GM18520 (cell line): ENCODE results near the gene CDHR2.
A peak's percentile ranks its signal among the peaks of the same experiment; 100 is the strongest.

ENCODE experiments used
- ATAC-seq: cut with Tn5 transposase; IDR thresholded peaks from one replicate; pipeline ENCODE4 v1.9.1; 2021; ENCODE audit not compliant: unreplicated experiment

The CDHR2 gene

DNA sequence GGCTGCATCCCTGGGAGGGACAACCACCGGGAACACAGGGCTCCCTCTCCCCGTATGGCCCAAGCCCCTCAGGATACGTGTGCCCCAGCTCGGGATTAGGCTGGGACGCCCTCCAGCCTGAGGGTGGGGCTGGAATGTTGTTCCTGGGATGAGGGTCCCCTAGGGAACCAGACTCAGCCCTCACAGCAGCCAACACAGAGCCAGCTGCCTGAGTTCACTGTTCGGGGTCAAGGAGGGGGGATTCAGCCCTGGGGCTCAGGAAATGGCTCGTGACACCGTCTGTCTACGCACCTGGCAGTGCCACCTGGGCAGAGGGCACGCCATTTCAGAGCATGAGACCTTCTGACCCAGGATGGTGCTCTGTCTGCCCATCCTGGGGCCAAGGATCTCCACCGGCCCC lies 20.8 kb upstream of the CDHR2 start:
- ATAC-seq = no peak

DNA sequence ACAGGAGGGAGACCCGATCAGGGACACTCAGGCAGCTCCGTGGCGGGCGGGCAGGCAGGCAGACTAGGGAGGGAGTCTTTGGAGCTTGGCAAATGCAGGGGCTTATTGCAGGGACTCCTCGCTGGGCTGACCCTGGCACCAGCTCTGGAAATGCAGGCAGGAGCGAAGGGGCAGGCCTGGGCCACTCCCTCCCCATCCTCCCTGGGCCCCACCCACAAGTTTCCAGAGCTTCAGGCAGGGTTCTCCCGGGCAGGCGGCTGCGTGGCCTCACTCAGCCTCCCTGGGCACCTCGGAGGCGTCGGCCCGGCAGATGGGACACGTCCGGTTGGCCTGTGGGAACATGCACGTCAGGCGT lies 20.4 kb upstream of the CDHR2 start:
- no peak for ATAC-seq

DNA sequence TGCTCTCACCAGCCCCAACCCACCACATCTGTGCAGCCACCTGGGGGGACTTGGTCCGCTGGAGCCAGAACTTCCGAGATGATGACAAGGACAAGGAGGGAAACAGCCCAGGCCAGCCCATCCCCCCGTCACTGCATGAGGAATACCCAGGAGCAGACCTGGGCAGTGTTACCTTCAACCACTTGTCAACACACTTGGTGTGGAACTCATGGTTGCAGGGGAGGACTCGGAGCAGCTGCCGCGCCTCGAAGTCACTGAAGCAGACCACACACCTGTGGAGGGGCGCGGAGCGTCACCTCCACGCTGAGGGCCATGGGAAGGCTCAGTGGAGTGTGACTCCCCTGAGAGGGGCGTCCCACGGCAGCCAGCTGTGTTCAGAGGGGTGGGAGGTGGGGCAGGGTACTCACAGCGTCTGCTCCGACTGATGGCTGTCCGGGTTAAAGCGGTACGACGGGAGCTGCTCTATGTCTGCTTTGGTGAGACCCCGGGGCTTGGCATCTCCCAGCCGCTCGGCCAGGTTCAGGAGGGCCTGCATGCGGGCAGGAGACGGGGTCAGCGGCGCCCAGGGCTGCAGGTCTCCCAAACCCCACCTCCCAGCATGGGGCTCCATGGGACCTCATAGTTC lies 19.9 kb upstream of the CDHR2 start:
- ATAC-seq = no peak

DNA sequence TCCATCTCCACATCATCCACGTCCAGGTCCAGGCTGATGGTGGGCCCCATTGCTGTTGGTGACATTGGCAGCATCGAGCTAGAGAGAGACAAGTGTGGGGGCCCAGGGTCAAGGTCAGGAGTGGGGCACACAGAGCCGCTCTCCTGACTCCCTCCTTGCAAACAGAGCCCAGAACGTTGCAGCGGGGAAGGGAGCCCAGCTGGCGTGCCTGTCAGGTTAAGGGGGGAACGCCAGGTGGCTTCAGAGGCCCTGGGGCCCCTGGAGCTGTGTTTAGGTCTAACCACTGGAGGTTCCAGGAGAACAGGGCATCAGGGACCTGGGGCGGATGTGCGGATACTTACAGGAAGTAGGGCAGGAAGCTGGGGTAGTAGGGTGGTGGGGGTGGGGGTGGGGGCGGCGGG lies 19.4 kb upstream of the CDHR2 start:
- no peak for ATAC-seq

DNA sequence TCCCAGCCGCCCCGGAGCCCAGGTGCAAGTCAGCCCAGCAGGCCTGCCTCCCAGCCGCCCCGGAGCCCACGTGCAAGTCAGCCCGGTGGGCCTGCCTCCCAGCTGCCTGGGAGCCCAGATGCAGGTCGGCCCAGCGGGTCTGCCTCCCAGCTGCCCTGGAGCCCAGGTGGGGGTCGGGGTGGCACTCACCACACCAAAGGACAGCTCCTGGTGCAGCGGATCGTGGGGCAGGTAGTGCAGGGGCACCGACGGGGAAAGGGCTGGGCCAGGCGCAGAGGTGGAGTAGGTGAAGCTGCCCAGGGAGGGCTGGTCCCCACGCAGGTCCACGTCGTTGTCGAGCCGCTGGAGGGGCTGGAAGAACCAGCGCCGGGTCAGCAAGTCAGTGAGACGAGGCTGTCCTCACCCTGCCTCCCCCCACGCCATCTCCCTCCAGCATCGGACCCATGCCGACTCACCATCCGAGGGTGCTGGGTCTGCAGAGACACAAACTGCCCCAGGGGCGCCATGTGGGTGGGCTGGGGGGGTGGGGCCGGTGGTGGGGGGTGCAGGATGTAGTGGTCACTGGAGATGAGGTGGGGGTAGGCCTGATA lies 18.7 kb upstream of the CDHR2 start:
- ATAC-seq = no peak

DNA sequence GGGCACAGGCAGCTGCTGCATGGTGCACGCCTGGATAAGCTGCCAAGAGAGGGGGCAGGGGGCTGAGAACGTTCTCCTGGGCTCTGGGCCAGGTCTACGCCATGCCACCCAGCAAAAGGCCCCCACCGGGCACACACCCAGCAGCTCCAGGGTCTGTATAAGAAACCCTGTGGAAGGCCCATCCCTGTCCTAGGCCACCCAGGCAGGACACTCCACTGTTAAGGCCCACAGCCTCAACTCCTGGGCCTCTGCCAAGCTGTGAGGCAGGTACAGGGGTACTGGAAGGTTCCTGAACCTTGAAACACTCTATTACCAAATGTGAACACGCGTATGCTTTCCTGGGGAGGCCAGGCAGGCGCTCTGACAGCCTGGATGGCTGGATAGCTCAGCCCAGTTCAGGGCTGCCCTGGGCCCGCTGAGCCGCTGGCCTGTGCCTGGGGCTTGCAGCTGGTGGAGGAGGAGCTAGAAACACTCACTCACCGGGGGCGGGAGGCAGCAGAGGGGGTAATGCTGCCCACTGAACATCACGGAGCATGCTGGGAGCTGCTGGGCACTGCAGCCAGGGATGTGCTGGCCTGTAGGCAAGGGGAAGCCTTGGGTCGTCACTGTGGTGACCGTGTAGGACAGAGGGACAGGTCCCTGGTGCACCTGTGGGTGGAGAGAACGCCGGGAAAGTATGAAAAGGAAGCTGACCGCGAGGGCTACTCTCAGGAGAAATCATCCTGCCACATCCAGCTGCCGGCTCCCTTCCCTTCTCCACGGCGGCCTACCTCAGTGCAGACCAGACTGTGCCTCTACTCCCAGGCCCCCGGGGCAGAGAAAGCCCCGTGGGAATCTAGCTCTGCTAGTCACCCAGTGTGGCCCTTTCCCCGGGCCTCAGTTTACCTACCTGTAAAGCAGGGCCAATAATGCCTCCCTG lies 17.9 kb upstream of the CDHR2 start:
- ATAC-seq = no peak

DNA sequence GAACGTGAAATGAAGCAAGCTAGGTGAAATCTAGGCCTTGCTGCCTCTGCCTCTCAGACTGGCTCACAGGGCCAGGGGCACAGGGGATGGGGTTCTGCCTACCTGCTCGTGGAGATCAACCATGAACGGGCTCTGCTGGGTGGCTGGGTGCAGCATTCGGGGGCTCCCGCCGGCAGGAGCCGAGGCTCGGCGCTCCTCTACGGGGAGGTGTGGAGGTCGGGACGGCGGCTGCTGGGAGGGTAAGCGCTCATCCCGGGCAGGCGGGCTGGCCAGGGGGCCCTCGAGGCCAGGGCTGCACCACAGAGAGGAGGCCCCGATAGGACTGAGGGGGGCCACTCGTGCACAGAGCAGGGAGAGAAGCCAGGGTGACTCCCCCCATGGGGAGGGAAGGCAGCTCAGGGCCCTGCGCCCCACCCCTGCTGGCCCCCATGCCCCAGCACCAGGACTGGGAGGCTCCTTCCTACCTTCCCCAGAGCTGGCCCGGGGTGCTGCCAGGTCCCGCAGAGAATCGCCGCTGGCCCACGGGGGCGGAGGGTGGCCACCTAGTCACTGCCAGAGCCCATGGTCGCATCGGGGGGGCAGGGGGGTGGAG lies 17.1 kb upstream of the CDHR2 start:
- no peak for ATAC-seq

DNA sequence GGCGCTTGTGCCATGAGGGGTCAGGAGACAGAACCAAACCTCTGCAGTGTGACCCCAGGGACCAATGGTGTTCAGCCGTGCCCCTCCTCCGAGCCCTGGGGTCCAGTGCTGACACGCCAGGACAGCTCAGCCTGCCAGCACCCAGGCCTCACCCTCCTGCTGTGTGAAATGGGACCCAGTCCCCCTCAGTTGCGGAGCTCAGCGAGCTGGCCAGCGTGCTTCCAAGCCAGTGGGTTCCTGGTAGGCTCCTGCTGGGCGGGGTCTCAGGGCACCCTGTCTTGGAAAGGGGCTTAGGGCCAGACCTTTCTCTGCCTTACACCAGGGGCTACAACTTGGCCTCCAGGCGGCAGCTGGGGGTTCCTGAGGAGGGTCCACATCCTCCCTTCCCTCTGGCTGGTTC lies 16.3 kb upstream of the CDHR2 start:
- ATAC-seq = no peak

DNA sequence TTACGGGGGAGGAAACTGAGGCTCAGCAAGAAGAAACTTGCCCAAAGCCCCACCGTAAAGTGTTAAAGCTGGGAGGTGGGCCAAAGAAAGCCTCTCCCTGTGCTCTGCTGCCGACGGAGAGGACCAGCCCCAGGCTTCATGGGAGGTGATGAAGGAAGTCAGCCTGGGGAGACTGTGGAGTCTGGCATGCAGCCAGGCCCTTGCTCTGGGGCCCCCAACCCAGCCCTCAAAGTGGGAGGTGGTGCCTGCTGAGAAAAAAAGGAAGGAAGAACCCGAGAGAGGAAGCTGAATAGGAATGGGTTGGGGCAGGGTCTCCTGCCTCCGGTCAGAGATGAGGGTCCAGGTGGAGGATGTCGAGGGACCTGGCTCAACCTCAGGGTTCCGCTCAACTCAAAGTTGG lies 15.8 kb upstream of the CDHR2 start:
- ATAC-seq = no peak

DNA sequence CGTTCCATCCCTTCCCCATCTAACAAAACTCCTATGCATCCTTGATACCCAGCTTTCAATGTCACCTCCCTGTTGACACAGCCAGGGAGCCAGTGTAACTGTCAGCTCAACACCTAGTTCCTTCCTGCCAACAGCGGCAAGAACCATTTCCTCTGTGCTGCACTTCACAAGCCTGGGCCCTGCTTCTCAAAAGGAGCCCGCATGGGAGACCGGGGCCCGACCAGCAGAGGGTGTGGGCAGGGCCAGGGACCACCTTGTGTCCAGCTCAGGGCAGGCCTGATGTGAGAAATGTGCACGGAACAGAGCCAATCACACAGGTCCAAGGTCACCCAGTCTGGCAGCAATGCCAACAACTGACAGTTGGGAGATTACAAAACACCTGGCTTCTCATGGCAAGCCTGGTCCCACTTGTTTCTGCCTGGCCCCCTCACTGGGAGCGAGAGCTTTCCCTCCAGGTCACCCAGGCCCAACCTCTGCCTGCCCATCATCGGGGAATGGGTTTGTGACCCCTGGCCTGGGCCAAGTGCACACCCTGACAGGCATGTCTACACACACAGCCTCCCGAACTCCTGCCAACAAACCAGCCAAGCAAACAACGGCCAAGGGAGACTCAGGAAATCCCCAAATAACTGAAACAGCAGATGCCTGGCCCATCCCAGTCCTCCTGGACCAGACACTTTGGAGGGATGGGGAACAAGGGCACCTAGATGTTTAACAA lies 15.1 kb upstream of the CDHR2 start:
- ATAC-seq = no peak

DNA sequence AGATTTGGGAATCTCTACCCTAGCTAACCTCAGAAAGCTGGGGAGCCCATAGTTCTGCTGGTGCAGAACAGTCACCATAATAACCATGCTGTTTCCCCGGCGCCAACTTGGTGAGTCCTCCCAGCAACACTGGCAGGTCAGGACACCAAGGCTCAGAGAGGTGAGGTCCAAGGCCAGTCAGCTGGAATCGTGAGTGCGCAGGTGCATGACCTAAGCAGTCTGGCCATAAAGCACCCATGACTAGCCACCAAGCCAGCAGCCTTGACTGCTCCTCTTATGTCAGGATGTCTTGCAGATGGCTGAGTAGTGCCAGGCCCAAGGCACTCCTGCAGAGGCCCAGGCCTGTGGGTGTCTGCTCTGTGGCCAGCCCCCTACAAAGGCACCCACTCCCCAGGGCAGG lies 14.5 kb upstream of the CDHR2 start:
- ATAC-seq = no peak

DNA sequence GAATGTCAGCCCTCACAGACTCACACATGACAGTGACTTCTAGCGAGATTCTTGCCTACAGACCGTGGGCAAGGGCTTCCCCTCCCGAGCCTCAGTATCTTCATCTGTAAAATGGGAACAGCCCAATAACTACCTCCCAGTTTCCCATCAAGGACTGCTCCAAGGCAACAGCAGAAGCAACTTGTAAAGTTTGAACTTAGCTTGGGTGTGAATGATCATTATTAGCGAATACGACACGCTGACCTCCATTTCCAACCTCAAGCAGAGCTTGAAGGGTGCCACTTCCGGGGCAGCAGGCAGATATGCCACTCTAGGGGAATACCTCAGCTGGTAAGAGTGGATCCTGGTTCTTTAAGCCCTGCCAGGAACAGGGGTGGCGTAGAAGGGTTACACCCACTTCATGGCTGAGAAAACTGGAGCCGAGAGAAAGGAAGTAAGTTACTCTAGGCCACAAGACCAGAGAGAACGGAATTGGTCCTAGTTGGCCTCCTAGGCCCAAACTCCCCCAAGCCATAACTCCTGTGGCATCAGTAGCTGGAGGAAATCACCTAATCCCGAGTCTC lies 14.0 kb upstream of the CDHR2 start:
- no peak for ATAC-seq

DNA sequence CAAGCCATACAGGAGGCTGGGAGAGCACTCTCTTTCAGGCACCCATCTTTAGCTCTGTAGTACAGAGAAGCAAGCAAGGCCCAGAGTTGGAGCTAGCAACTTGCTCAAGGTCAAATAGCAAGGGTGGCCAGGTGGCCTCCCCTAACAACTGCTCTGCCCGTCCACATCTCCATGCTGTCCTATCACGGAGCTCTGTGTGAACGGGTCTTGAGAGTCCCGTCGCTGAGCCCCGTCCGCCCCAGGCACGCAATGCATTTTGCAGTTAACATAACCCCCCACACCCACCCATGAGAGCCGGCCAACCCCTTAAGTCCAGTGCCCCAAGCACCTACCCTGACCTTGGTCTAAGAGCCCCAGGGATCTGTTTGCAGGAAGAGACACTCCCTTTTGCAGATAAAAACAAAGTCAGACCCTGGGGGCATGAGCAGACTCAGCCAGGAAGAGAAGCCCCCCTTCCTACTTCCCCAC lies 13.4 kb upstream of the CDHR2 start:
- no peak for ATAC-seq

DNA sequence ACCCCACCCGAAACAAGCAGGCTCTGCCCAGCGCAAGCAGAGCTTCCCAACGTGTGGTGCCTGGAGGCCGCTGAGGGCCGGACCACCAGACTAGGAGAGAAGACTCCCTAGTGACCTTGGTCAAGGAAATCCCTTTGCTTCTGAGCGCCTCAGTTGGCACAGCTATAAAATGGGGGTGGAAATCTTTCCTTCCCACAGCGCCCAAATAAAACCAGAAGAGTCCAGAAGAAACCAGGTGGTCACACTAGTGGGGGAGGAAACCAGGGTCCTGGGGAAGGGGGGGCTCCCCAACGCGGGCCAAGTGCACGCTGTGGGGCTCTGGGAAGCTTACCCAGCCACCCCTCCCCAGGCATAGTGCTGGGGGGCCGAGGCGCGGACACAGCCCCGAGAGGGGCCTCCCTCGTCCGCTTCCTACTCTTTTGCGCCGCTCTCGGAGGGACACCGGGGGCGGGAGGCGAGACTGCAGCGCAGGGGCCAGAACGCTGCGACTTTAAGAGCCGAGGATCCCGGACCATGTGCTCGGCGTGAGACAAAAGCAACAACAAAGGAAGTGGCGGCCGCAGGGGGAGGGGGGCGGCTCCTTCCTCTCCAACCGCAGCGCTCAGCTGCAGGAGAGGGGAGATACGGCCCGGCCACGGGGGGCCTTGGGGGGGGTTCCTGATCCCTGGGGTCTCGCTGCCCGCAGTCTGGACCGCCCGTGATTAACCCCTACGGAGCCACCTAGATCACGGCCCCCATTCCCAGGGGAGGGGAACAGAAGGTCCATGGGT lies 12.8 kb upstream of the CDHR2 start:
- no peak for ATAC-seq

DNA sequence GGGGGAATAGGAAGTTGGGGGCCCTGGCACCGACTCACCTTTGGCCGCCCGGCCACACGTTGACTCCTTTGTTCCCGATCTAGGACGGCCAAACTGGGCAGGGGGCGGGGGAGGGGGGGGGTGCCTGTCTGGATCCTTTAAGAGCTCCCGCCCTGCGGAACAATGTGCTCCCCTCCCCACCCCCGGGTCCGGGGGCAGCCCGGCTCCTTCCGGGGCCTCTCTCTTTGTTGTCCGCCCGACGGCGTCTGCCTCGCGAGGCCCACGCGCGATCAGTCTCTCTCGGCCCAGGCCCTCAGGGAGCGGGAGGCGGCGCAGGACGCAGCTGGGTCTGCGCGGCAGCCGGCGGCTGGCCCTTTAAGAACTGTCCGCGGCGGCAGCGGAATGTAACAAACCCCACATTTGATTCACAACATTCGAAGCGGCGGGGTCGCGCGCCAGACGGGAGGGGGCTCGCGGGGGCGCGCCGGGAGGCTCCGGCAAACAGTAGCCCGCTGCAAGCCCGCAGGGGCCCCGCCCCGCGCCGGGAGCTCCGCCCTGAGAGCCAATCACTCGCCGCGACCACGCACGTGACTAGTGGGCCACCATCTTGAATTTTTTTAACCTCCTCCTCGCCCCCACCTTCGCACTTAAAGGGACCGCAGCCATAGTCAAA lies 12.1 kb upstream of the CDHR2 start, which contains the start of gene RNF44:
Gene RNF44 (minus strand): TSS at position 501 of the 652 bp plus-strand sequence. CDS start 4,930 bp downstream, outside the sequence.
- peak; percentile 36 for ATAC-seq

DNA sequence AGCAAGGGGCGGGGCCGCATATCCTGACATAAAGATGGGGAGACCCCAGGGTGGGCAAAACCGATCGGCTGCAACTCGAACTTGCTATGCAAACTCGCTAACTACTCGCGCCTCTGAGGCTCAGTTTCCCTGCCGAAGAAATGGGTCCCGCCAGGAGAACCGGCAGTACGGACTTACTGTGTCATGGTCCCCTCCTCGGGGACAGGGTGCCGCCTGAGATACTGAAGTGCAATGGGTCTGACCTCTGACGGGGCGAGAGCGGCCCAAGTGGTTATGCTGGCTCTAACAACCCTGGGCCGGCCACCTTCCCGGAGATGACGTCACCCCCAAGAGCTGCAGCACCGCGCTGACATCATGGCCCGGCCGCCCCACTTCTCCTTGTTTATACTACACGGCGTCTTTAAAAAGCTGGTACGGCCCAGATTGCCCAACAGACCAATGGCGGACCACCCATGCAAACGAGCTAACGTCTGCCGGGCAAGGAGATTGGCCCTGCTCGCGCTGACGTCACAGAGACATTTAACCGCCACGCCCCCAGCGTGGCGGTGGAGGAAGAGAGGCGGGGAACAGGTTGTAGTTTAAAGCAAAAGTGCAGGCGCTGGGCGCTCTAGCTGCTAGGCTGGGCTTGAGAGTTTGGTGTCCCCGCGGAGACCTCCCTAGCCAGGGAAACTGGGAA lies 11.4 kb upstream of the CDHR2 start:
- peak; percentile 54 for ATAC-seq

DNA sequence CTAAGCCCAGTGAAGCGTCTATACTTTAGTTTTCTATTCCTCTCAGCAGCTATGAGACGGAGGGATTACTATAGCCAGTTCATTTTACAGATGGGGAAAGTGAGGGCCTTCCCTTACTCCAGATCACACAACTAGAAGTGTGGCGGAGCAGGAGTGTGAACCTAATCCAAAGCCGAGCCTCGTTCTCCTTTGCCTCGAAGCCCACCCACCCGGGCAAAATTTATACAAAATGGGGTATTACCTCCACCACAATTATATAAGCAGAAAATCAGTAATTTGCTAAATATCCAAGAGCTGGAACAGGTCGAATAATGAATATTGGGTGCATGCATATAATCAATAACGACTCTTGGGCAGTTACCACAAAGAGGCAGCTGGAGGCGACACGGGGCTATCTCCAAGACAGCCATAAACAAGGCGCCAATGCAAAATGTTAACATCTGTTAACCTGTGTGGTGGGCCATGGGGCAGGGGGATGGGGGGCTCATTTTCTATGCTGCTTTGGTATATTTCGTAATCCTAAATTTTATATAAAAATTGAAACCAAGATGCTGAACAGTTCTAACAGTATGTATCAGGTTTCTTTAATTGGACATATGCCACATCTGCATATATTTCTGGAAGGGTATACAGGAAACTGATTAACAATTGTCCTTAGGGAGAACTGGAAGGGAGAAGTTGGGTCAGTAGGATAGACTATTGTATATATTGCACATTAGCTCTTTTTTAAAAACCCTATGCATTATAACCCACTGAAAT lies 10.7 kb upstream of the CDHR2 start:
- no peak for ATAC-seq

DNA sequence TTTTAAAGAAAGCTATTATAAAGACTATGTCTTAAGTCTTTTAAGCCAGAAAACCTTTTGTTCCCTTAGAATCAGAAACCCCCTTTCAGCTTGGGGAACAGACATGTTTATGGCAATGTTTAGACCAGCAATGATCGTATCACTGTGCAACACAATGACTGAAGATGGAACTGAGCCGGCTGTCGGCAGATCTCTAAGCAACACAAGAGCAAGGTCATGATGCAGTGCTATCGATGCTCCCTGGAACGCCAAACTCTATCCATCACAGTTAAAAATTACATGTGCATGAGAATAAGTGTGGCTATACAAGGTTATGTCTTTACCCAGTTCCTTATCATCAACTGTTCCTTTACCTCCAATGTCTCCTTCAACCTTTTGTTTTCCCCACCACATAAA lies 10.2 kb upstream of the CDHR2 start:
- ATAC-seq = no peak
